ENCODE data around the gene ZNF710.

GRCh38 chr15:90038632-90039095 is 37.5 kb downstream of the ZNF710 start:
- TF ChIP-seq ZBTB7A (IDR thresholded peaks at IDR 0.05; ENCODE audit: low read depth): no peak
- TF ChIP-seq CEBPB (IDR thresholded peaks at IDR 0.05): no peak
- TF ChIP-seq REST (IDR thresholded peaks at IDR 0.05; ENCODE audit: low read depth): no peak
- TF ChIP-seq EP300 (IDR thresholded peaks at IDR 0.05; ENCODE audit: borderline replicate concordance): no peak
- TF ChIP-seq FOXM1 (IDR thresholded peaks at IDR 0.05; ENCODE audit: borderline replicate concordance, low read depth): no peak
- TF ChIP-seq MAX (IDR thresholded peaks at IDR 0.05): no peak
- TF ChIP-seq EGR1 (IDR thresholded peaks at IDR 0.05): no peak
- TF ChIP-seq NFIC (IDR thresholded peaks at IDR 0.05): no peak
